Stimulated activated CD4-positive, alpha-beta T cell treated with anti-CD3 and anti-CD28 coated beads, Interleukin-15, amount 100 ng/mL, for 24 hours (primary cell): ENCODE data around the gene CDC42EP1.

Experiments
- DNase-seq: peaks from one replicate; pipeline ENCODE4 v3.0.0-alpha.2; 2020

Gene CDC42EP1

GRCh38 chr22:37616201-37617083 lies 56.2 kb downstream of the CDC42EP1 start:
- DNase-seq = no peak

DNA sequence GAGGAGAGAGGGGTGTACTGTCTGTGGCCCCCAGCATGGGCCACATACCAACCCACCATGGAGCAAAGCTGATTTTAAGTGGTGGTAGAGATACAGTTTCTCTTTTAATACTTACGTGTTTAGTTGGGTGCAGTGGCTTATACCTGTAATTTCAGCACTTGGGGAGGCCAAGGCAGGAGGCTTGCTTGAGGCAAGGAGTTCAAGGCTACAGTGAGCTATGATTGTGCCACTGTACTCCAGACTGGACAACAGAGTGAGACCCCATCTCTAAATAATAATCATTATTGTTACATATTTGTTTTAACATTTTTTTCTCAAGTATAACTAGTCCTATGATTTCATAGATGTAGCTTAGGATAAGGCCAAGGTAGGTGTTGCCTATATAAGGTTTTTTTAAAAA lies 57.2 kb downstream of the CDC42EP1 start:
- no peak for DNase-seq

DNA sequence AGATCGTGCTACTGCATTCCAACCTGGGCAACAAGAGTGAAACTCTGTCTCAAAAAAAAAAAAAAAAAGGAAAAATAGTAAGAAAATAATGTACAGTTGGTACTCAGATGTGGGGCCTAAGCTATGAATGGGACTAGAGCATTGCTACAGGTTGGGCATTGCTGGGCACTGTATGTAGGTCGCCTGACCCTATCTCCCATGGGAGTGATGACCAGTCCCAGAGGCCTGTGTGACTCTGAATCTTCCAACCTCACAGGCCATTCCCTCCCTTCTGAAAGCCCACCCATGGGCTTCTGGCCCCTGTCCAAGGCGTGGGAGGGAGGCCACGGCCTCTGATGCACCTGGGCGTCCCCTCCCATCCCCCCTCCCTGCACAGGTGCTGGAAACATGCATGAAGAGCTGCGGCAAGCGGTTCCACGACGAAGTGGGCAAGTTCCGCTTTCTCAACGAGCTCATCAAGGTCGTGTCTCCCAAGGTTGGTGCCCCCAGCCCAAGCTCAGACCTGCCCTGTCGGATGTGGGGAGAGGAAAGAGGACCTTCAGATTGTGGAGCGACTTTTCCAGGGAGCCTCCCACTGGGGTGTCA lies 57.9 kb downstream of the CDC42EP1 start:
- no peak for DNase-seq

DNA sequence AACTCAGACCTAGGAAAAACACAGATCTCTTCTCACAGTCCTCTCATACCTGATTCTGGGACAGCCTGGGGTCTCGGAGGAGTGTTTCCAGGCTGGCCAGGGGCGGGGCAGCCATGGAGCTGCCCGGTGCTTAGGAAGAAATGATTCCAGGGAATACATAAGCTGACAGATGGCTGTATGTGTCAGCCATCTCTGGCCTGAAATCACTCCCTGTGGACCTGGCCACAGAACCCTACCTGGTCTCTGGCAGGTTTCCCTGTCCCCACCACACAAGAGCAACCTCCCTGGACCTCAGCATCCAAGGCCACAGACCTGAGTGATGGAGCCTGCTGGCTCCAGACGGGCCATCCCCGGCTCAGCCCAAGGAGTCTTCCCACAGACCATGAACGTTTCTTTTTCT lies 58.4 kb downstream of the CDC42EP1 start:
- no peak for DNase-seq
